ENCODE measurements around the gene NUCKS1.

DNA sequence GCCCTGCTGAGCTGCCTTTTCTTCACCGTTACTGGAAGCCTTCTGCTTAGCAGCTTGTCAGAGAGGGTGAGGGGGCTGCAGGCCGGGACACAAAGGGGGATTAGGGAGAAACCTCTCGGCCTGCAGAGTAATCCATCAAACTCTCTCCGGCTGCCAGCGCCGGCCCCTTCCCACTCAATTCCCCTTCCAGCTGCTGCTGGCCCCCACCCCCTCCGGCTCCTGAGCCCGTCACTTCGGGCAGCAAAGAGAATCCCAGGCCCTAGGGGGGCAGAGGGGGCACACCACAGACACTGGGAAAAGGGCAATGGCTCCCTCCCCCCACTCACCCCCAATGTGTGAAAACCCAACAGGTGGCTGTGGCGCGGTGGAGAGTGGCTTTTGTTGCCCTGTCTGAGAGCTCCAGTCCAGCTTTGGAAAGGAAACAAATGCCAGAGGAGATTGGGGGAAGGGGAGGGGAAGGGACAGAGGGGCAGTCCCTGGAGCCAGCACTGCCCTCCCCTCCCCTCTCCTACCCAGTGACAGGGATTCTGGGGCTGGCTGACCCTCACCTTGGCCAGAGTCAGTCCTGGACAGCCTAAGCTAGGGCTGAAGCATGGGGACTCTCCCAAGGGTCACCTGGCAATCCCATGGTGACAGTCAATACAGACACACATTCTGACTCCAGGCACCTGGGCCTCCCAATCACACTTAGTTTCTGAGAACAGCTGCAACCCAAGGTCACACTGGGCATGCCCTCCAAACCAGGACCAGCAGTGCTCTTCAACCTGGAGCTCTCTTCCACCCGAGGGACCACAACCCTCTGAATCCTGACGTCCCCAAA lies 79.2 kb downstream of the NUCKS1 start:
- TF ChIP-seq, protein P1, sequence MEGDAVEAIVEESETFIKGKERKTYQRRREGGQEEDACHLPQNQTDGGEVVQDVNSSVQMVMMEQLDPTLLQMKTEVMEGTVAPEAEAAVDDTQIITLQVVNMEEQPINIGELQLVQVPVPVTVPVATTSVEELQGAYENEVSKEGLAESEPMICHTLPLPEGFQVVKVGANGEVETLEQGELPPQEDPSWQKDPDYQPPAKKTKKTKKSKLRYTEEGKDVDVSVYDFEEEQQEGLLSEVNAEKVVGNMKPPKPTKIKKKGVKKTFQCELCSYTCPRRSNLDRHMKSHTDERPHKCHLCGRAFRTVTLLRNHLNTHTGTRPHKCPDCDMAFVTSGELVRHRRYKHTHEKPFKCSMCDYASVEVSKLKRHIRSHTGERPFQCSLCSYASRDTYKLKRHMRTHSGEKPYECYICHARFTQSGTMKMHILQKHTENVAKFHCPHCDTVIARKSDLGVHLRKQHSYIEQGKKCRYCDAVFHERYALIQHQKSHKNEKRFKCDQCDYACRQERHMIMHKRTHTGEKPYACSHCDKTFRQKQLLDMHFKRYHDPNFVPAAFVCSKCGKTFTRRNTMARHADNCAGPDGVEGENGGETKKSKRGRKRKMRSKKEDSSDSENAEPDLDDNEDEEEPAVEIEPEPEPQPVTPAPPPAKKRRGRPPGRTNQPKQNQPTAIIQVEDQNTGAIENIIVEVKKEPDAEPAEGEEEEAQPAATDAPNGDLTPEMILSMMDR (IDR thresholded peaks at IDR 0.05; ENCODE audit: insufficient read depth, low read length, poor library complexity, severe bottlenecking) = no peak
- no peak for TF ChIP-seq EZH2phosphoT487 (conservative IDR thresholded peaks at IDR 0.05; ENCODE audit: low read length)
